ENCODE data around the gene KHNYN.
"Not testable (repeated sequence)": the region's sequence is repeated elsewhere in the genome, so short reads cannot be mapped to it uniquely, and the experiment has no call there.

The KHNYN gene

DNA sequence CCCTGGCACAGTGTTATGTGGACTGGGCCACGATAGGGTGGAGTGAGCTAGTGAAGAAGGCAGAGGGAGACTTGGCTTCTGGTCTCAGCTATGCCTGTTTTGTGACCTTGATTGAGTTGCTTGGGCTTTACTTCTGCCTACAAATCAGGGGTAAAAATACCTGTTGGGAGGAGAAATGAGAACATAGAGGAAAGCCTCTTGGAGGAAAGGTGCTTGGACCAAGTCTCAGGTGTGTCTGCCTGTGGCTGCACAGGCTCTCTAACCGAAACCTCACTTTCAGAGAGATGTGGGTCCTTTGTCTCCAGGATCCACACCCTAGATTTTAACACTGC lies 7.9 kb downstream of the KHNYN start:
- no peak for DNase-seq (ENCODE audit: low spot score)

- no peak for DNase-seq (ENCODE audit: low spot score)
Measured at GRCh38 chr14:24438223-24439097, 8.7 kb downstream of the KHNYN start.

- no peak for DNase-seq (ENCODE audit: low spot score)
Measured at GRCh38 chr14:24439257-24439656, 9.5 kb downstream of the KHNYN start.

DNA sequence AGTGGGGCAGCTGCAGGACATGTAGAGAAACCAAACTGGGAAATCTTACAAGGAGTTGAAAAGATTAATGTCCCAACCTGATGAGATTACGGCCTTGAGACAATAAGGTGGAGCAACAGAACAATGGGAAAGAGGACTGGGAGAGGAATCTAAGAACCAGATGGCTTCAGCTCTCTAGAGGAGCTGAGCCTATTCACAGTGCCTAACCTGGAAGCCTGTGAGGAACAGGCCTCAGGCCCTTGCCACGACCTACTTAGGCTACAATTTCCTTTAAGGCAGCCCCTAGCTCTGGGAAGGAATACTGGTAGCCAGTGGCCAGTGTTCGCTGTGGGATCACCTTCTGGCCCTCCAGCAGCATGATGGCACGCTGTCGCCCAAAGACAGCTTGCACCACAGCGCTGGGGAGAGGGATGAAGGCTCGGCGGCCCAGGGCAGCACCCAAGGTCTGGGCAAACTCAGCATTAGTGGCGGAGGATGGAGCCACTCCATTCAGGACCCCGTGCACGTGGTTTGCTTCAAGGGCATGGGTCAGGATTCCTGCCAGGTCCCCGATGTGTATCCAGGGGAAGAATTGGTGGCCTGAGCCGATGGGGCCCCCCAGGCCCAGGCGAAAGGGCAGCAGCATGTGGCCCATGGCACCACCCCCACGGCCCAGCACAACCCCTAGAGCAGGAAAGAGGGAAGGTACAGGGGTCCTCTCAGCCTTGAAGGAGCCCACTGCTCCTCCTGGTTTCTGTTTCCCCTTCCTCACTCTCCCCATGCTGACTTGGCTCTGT lies 10.3 kb downstream of the KHNYN start:
- no peak for DNase-seq (ENCODE audit: low spot score)

GRCh38 chr14:24440606-24441399 lies 11.0 kb downstream of the KHNYN start:
- DNase-seq (ENCODE audit: low spot score) = no peak

- DNase-seq (ENCODE audit: low spot score) = no peak
Measured at GRCh38 chr14:24441485-24441884, 11.7 kb downstream of the KHNYN start.

DNA sequence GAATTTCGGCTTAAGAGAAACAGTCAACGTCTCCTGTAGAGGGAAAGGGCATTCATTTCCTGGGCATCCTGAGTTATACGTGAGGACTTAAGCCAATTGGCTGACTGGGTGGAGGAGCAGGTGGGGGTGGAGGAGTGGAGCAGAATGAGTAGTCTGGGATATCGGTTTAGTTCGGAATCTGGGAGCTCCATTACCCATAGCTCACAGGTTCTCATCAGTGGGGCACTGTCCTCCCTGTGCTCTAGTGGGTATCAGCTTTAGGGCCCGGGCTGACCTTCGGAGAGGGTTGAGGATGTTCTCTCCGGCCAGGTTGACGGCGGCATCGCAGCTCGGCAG lies 12.1 kb downstream of the KHNYN start:
- no peak for DNase-seq (ENCODE audit: low spot score)

DNA sequence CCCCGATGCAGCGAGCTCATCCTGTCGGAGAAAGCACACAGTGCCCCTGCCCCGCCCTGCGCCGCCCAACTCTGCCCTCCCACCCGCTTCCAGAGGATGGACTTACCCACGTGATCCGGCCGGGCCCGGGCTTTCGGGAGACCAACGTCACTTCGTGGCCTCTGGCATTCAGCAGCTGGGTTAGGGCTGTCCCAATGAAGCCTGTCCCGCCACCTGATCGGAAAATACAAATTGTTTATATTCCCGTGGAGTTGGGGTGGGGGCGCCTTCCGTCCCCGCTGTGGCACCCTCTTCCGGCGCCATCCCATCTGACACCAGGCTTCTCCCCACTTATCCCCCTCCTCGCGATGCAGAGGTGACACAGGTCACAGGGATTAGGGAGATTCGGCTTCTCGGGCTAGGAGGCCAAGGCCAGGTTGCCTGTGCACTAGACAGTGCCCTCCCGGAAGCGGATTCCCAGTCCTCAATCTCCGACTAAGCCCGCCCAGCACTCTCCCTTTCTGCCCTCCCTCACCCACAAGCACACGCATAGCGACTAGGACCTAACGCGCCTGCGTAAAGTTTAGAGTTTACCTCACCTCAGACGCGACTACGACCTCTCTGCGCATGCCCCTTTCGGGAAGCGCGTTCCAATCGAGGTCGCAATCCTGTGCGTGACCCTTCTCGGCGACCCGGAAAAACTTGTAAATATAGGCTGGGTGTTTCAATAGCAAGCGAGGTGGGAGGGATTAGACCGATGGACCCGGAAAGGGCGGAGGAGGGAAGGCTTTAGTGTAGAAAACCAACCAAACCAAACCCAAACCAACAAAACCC lies 12.7 kb downstream of the KHNYN start, which contains the start of gene SDR39U1:
Gene SDR39U1 (minus strand): TSS at position 537 of the 813 bp plus-strand sequence. CDS start 7 bp downstream, at position 530.
- peak; percentile 94 for DNase-seq (ENCODE audit: low spot score)

GRCh38 chr14:24443053-24443665 lies 13.4 kb downstream of the KHNYN start:
- DNase-seq (ENCODE audit: low spot score) = no peak

DNA sequence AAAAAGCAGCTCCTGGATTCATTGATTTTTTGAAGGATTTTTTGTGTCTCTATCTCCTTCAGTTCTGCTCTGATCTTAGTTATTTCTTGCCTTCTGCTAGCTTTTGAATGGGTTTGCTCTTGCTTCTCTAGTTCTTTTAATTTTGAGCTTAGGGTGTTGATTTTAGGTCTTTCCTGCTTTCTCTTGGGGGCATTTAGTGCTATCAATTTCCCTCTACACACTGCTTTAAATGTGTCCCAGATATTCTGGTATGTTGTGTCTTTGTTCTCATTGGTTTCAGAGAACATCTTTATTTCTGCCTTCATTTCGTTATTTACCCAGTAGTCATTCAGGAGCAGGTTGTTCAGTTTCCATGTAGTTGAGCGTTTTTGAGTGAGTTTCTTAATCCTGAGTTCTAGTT lies 21.1 kb downstream of the KHNYN start:
- not testable (repeated sequence) for DNase-seq (ENCODE audit: low spot score)

GRCh38 chr14:24456980-24457379 lies 27.2 kb downstream of the KHNYN start:
- no peak for DNase-seq (ENCODE audit: low spot score)

GRCh38 chr14:24458736-24459135 lies 29.0 kb downstream of the KHNYN start:
- no peak for DNase-seq (ENCODE audit: low spot score)

- DNase-seq (ENCODE audit: low spot score) = no peak
Measured at GRCh38 chr14:24459331-24459730, 29.6 kb downstream of the KHNYN start.

DNA sequence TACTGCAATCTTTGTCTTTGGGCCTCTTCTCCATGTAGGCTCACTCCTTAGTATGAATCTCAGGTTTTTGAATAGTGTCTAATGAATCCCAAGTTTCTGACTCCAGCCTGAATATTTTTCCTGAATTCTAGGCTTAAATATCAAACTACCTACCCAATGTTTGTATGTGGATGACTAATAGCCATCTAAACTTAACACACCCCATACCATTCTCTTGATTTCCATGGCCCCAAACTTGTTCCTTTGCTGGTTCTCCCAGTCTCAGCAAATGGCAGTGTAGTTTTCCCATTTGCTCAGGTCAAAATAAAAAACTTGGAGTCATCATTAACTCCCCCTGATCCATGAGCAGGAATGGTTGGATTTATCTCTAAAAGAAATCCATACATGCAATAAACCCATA lies 31.6 kb downstream of the KHNYN start:
- no peak for DNase-seq (ENCODE audit: low spot score)

DNA sequence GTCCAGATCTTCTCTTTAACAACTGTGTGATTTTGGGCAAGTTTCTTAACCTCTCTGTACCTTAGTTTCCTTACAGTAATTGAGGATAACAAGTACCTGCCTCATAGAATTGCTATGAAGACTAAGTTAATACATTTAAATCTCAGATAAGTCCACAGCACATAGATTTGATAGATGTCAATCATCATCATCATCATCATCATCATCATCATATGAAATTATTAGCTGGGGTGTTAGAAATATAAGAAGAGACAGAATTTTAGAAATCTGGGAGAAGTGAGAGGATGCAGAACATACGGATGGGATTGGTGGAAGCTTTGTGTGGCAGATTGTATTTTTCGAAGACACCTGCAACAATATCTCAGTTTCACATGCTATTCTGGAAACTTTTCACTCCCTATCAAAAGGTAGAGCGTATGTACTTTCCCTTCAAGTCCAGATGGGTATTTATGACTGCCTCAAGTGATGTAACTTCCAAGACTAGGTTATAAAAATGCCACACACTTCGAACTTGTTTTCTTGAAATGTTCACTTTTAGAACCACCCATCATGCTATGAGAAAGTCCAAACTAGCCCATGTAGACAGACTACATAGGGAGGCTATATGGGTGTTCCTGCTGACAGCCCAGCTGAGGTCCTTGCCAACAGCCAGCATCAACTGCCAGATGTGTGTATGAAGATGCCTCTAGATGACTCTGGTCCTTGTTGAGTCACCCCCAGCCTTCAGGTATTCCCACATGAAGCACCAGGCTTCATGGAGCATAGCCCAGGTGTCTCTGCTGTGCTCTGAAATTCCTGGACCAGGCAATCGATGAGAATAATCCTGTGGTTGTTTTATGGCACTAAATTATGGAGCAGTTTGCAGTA lies 33.5 kb downstream of the KHNYN start:
- DNase-seq (ENCODE audit: low spot score) = no peak

DNA sequence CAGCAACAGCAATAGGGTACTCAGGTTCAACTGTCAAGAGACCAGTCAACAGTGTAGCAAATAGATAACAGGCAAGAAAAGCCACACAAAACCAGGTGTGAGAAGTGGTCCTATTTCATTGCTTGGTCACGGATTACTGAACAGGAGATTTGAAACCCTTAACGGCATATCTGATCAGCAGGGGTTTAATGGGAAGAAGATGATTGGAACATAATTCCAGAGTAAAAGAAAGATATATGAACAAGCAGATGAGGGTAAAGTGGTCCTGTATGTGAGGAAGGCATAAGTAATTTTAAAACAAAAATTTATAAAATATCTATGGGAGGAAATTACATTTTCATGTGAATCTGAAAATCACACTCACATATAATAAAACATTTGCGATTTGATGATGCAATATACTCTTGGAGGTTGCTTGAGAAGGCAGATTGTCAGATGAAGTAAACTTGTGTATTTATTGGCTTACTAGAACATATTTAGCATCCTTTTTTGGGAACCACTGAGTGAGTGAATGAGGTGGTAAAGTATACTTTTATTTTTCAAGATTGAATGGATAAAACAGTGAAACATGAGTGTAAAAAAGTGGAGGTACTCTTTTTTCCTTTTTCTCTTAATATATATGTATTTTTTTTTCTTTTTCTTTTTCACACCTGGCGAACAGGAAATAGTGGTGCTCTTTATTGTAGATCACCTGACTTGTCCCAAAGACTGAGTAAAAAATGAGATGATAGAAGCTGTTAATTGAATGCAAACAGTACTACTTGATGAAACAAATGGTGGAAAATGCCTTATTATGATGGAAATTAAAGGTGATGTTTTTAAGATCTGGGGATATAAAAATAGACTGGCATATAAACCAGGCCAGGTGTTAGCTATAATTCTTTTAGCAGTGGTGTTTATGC lies 34.4 kb downstream of the KHNYN start:
- DNase-seq (ENCODE audit: low spot score) = no peak

DNA sequence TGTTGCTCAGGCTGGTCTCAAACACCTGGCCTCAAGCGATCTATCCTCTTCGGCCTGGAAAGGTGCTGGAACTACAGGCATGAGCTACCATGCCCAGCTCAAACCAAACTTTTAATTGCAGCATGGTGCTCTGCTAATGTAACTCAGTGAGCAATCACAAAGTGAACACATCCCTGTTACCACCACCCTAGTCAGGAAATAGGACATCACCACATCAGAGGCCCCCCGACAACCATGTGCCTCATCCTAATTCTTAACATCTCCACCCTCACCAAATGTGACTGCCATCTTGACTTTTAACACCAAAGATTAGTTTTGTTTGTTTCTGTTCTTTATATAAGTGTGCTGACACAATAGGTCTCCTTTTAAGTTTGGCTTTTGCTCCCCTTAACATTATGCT lies 35.6 kb downstream of the KHNYN start:
- no peak for DNase-seq (ENCODE audit: low spot score)

DNA sequence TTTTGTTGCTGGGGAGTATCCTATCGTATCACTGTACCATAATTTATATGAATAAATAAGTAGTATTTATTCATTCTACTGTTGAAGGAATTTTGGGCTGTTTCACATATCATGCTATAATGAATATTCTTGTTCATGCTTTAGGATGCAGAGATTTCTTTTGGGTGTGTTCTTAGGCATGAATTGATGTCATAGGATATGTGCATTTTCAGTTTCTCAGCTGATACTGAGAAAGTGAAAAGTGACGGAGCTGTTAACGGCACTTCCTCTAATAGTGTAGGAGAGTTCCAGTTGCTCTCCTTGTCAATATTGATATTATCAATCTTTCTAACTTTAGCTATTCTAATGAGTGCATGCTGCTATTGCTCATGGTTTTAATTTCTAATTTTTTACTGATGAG lies 36.1 kb downstream of the KHNYN start:
- no peak for DNase-seq (ENCODE audit: low spot score)

DNA sequence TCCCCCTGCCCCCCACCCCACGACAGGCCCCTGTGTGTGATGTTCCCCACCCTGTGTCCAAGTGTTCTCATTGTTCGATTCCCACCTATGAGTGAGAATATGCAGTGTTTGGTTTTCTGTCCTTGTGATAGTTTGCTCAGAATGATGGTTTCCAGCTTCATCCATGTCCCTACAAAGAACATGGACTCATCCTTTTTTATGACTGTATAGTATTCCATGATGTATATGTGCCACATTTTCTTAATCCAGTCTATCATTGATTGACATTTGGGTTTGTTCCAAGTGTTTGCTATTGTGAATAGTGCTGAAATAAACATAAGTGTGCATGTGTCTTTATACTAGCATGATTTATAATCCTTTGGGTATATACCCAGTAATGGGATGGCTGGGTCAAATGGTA lies 40.7 kb downstream of the KHNYN start:
- not testable (repeated sequence) for DNase-seq (ENCODE audit: low spot score)
